Smooth muscle cell (in vitro differentiated cells): Measurements from ENCODE around the gene PKD1L1. TPM values are rescaled to one million over a fixed set of nuclear protein-coding genes. Genes with fewer than 3 reads are reported as not detected.

Source experiments
- DNase-seq: peaks from one replicate; lab custom pipeline; 2025; ENCODE audit not compliant: unreplicated experiment; lab: John Stamatoyannopoulos, UW
- H2AFZ ChIP-seq: fragments of 200-600 bp; sonication (generic); 2 replicates; pipeline ENCODE4 v1.6.0; 2016; ENCODE audit warnings: antibody characterized with exemption, low read depth, mild to moderate bottlenecking
- H3F3A ChIP-seq: fragments of 200-600 bp; sonication (generic); 2 replicates; pipeline ENCODE4 v1.6.0; 2017; ENCODE audit warnings: antibody characterized with exemption, low read depth
- H3K27ac ChIP-seq: fragments of 200-600 bp; sonication (generic); 2 replicates; pipeline ENCODE4 v1.5.1; 2016; ENCODE audit warnings: low read depth, mild to moderate bottlenecking
- H3K27me3 ChIP-seq: fragments of 200-600 bp; sonication (generic); 2 replicates; pipeline ENCODE4 v1.6.1; 2016; ENCODE audit warnings: low read depth, mild to moderate bottlenecking
- H3K36me3 ChIP-seq: fragments of 200-600 bp; sonication (generic); 2 replicates; pipeline ENCODE4 v1.5.1; 2016; ENCODE audit warnings: low read depth
- H3K4me1 ChIP-seq: fragments of 200-600 bp; sonication (generic); 2 replicates; pipeline ENCODE4 v1.5.1; 2016; ENCODE audit warnings: low read depth
- H3K4me2 ChIP-seq: fragments of 200-600 bp; sonication (generic); 2 replicates; pipeline ENCODE4 v1.6.0; 2016; ENCODE audit warnings: mild to moderate bottlenecking
- H3K4me3 ChIP-seq: fragments of 200-600 bp; sonication (generic); 2 replicates; pipeline ENCODE4 v1.5.1; 2016; ENCODE audit warnings: mild to moderate bottlenecking
- H3K79me2 ChIP-seq: fragments of 200-600 bp; sonication (generic); 2 replicates; pipeline ENCODE4 v1.6.0; 2016; ENCODE audit warnings: low read depth, mild to moderate bottlenecking
- H3K9ac ChIP-seq: fragments of 200-600 bp; sonication (generic); 2 replicates; pipeline ENCODE4 v1.6.0; 2016; ENCODE audit warnings: low read depth
- H3K9me3 ChIP-seq: fragments of 200-600 bp; sonication (generic); replicated peaks from 2 replicates; pipeline ENCODE4 v1.5.1; 2016; ENCODE audit warnings: low read depth
- H4K20me1 ChIP-seq: fragments of 200-600 bp; sonication (generic); 2 replicates; pipeline ENCODE4 v1.6.0; 2016; ENCODE audit warnings: low read depth
- CTCF ChIP-seq: fragments of 200-600 bp; sonication (generic); IDR thresholded peaks from 2 replicates; pipeline ENCODE4 v1.5.1; 2017; ENCODE audit warnings: borderline replicate concordance, mild to moderate bottlenecking, antibody characterized with exemption; ENCODE audit not compliant: insufficient read depth, poor library complexity, severe bottlenecking
- WGBS: methylation state at CpG from one replicate; pipeline ENCODE4 v1.1.7; 2016; ENCODE audit warnings: low lambda C conversion rate; 5-methylcytosine and 5-hydroxymethylcytosine counted together
- polyA plus RNA-seq: library from polyadenylated mRNA; unstranded; fragments of >200 nt; fragmentation: Nextera tagmentation; extraction: Ambion mirVana; gene quantifications from 2 replicates; pipeline ENCODE4 v1.2.1, GENCODE V29; 2016
- total RNA-seq: library from RNA; depleted of rRNA; stranded (reverse); fragments of >200 nt; gene quantifications from 2 replicates; pipeline ENCODE4 v1.2.3, GENCODE V29; 2014

The PKD1L1 gene
- total and polyA plus RNA-seq, 2 experiments from 2014 or later, result 0.04 to 0.06 TPM

DNA sequence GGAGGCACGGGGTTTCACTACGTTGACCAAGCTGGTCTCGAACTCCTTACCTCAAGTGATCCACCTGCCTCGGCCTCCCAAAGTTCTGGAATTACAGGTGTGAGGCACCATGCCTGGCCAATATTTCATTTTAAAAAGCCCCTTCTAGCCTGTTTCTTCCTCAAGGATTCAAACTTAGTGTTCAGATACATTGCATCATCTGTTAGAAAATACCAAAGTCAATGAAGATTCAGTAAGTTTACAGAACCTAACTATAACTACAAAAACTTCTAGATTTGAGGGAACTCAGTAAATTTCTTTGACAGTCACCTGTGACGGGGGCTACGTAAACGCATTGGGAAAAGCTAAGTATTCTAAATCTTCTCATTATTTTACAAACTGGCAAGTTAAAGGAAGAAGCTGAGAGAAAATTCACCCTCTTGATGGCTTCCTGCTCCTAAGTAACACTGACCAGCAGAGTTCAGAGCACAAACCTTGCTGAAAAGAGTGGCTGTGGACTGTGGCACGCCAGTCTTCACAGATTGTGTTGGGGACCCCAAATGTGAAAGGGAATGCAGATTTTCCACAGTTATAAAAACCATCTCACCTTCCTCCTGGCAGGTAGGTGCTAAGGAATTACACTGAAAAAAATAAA lies 162.2 kb downstream of the PKD1L1 start:
- no peak overlapping the region for H2AFZ ChIP-seq
- H4K20me1 ChIP-seq, result no peaks in the 10 kb centered on the region
- H3K4me3 ChIP-seq, result no peak overlapping the region
- no peaks in the 10 kb centered on the region for H3K36me3 ChIP-seq
- H3K27ac ChIP-seq, result peak overlapping the region; percentile 99
- peak overlapping the region; percentile 71 for H3K9ac ChIP-seq
- peaks cover 27% of the 10 kb centered on the region for H3K4me1 ChIP-seq
- no peaks in the 10 kb centered on the region for H3K79me2 ChIP-seq
- no peaks in the 10 kb centered on the region for H3K27me3 ChIP-seq
- WGBS, result 84% methylated on average over 8 of the region's 8 CpGs
- no peak for DNase-seq
- peaks cover 43% of the 10 kb centered on the region for H3F3A ChIP-seq
- H3K4me2 ChIP-seq, result peak overlapping the region; percentile 22
- no peak for TF ChIP-seq CTCF
- no peaks in the 10 kb centered on the region for H3K9me3 ChIP-seq

- no peaks in the 10 kb centered on the region for H3K79me2 ChIP-seq
- no peak for TF ChIP-seq CTCF
- peak overlapping the region; percentile 79 for H3K9ac ChIP-seq
- H3K27me3 ChIP-seq, result no peaks in the 10 kb centered on the region
- H2AFZ ChIP-seq, result no peak overlapping the region
- no peak overlapping the region for H3K4me3 ChIP-seq
- H3K4me2 ChIP-seq, result peak overlapping the region; percentile 75
- no peak for DNase-seq
- H3F3A ChIP-seq, result peaks cover 43% of the 10 kb centered on the region
- peaks cover 27% of the 10 kb centered on the region for H3K4me1 ChIP-seq
- no peaks in the 10 kb centered on the region for H3K36me3 ChIP-seq
- H3K9me3 ChIP-seq, result no peaks in the 10 kb centered on the region
- H3K27ac ChIP-seq, result peak overlapping the region; percentile 99
- 4% methylated on average over 5 of the region's 5 CpGs for WGBS
- H4K20me1 ChIP-seq, result no peaks in the 10 kb centered on the region
Measured at GRCh38 chr7:47783456-47784223, 164.6 kb downstream of the PKD1L1 start.

DNA sequence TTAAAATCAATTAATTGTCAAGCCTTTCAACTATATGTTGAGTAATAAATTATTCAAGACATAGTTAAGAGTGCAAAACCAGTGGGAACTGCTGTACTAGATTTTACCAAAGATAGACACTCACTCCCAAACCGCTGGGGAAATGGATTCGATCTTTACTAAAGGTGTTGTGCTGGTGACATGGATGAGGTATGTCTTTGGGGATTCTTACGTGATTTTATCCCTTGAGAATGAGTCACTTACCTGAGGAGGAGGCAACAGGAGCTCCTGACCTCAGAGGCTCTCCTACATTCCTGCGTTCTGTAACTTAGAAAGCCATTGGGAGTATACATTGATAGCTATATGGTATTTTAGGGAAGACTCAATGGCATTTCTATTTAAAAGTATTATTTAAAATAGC lies 165.5 kb downstream of the PKD1L1 start:
- H3K4me2 ChIP-seq, result peak overlapping the region; percentile 75
- H3K4me3 ChIP-seq, result no peak overlapping the region

More for the DNA sequence above, 165.5 kb downstream of the PKD1L1 start:
- no peak overlapping the region for H2AFZ ChIP-seq
- H3F3A ChIP-seq, result peaks cover 43% of the 10 kb centered on the region
- peak overlapping the region; percentile 59 for H3K9ac ChIP-seq
- no peak for TF ChIP-seq CTCF
- H4K20me1 ChIP-seq, result no peaks in the 10 kb centered on the region
- no peaks in the 10 kb centered on the region for H3K79me2 ChIP-seq
- peak overlapping the region; percentile 99 for H3K27ac ChIP-seq
- DNase-seq, result no peak
- WGBS, result 77% methylated on average over 4 of the region's 4 CpGs
- no peaks in the 10 kb centered on the region for H3K36me3 ChIP-seq
- no peaks in the 10 kb centered on the region for H3K27me3 ChIP-seq
- peaks cover 27% of the 10 kb centered on the region for H3K4me1 ChIP-seq
- H3K9me3 ChIP-seq, result no peaks in the 10 kb centered on the region
